Aorta (tissue), 5 donors: ENCODE results near the gene LRMDA. TPM values are rescaled to one million over a fixed set of nuclear protein-coding genes. Genes with fewer than 3 reads are reported as not detected.
A peak's percentile ranks its signal among the peaks of the same experiment; 100 is the strongest.

Experiments used
- ATAC-seq: fragments of 200-7000 bp; cut with Tn5 transposase; one replicate; pipeline ENCODE4 v1.9.1; 2022; ENCODE audit warnings: moderate library complexity; ENCODE audit not compliant: low FRiP score
- DNase-seq, 2 donors: peaks; one replicate each; pipeline ENCODE4 v3.0.0-alpha.2; 2020
- H3K27ac ChIP-seq, 2 donors: one replicate each; pipeline ENCODE4 v1.5.1; 2013; ENCODE audit warnings: low read length in 2 of 2, mild to moderate bottlenecking in 2 of 2, moderate library complexity in 2 of 2, control low read depth in 1 of 2, inconsistent platforms in 1 of 2, low read depth in 1 of 2
- H3K27me3 ChIP-seq, 2 donors: one replicate each; pipeline ENCODE4 v1.6.1; 2013; ENCODE audit warnings: control low read depth in 1 of 2, low read length in 1 of 2, mild to moderate bottlenecking in 1 of 2, moderate library complexity in 1 of 2; ENCODE audit not compliant: insufficient read depth in 2 of 2, control insufficient read depth in 1 of 2
- H3K36me3 ChIP-seq, 2 donors: one replicate each; pipeline ENCODE4 v1.6.1; 2013; ENCODE audit warnings: control low read depth in 1 of 2, low read length in 1 of 2, mild to moderate bottlenecking in 1 of 2; ENCODE audit not compliant: insufficient read depth in 2 of 2, control insufficient read depth in 1 of 2
- H3K4me1 ChIP-seq, 2 donors: one replicate each; pipeline ENCODE4 v1.6.1; 2013; ENCODE audit warnings: low read length in 2 of 2, control low read depth in 1 of 2, mild to moderate bottlenecking in 1 of 2, moderate library complexity in 1 of 2; ENCODE audit not compliant: insufficient read depth in 2 of 2, control insufficient read depth in 1 of 2
- H3K4me3 ChIP-seq, 2 donors: one replicate each; pipeline ENCODE4 v1.5.1; 2013; ENCODE audit warnings: low read length in 2 of 2, control low read depth in 1 of 2, mild to moderate bottlenecking in 1 of 2
- H3K9me3 ChIP-seq: one replicate; pipeline ENCODE4 v1.6.1; 2013; ENCODE audit warnings: mild to moderate bottlenecking, low read length; ENCODE audit not compliant: control insufficient read depth
- WGBS, 2 donors: extraction: QIAGEN DNeasy Blood & Tissue Kit; methylation state at CpG; one replicate each; pipeline ENCODE4 v1.1.7; 2013; 5-methylcytosine and 5-hydroxymethylcytosine counted together
- intact Hi-C, 2 donors: fragments of 100-400 bp; cut with DNase I; formaldehyde crosslinking; loops; one replicate each; pipeline versions ENCODE4 v1.14.2 to v1.15.0; 2022
- long read RNA-seq, 2 donors: library from polyadenylated mRNA; unstranded; transcript quantifications; one replicate each; pipeline ENCODE4 v2.0.0, GENCODE V29; 2020 to 2021
- polyA plus RNA-seq, 2 donors: library from polyadenylated mRNA; stranded (reverse); fragments of 200-250 nt; gene quantifications; one replicate each; pipeline ENCODE4 v1.2.3, GENCODE V29; 2013
- total RNA-seq, 2 donors: library from RNA; stranded (reverse); fragmentation: NEBNext Ultra II Directional; extraction: Animal tissue kit (Norgen Biotek cat#: 25700); gene quantifications; one replicate each; pipeline ENCODE4 v1.2.1, GENCODE V29; 2021
- donor health status: healthy with polysubstance abuse.
- donor health status: Bipolar disorder and iron deficiency.
- donor health status: DM: no; HTN: no; CAD: no.
- donor health status: DM: no; HTN: no; CAD: no.
- donor health status: DM: yes; HTN: yes; CAD: no.

LRMDA gene
- total RNA-seq (10 to 100 TPM; 17.9 to 25.7 TPM), polyA plus RNA-seq (10 to 100 TPM in 1 of 2 donors, 1 to 10 TPM in 1; 7.4 to 11.5 TPM)
- long read RNA-seq, donor 1, partial matches to known transcripts, result 8 of 38 reads
- long read RNA-seq, donor 1, other reads (novel, unspliced or antisense), result 30 of 38 reads
- long read RNA-seq, donor 2, partial matches to known transcripts, result 0 of 52 reads
- long read RNA-seq, donor 2, other reads (novel, unspliced or antisense), result 52 of 52 reads

GRCh38 chr10:75431180-75432111, at the start of gene LRMDA:
Gene LRMDA (plus strand): TSS chr10:75431624.
- WGBS, 2 donors, result 6 to 10% methylated on average over 61 to 82 of the region's 82 CpGs
- H3K27me3 ChIP-seq, result no peaks in the 10 kb centered on the region
- H3K36me3 ChIP-seq, result no peaks in the 10 kb centered on the region
- no peaks in the 10 kb centered on the region for H3K4me1 ChIP-seq
- no peak within 1 kb of the TSS for H3K27ac ChIP-seq
- H3K4me3 ChIP-seq, result peak within 1 kb of the TSS; percentile 20 to 60
- DNase-seq, result peak; percentile 74 to 82
- intact Hi-C loops, result no loop called here
- ATAC-seq, result peak; percentile 60
- H3K9me3 ChIP-seq, result no peaks in the 10 kb centered on the region

DNA sequence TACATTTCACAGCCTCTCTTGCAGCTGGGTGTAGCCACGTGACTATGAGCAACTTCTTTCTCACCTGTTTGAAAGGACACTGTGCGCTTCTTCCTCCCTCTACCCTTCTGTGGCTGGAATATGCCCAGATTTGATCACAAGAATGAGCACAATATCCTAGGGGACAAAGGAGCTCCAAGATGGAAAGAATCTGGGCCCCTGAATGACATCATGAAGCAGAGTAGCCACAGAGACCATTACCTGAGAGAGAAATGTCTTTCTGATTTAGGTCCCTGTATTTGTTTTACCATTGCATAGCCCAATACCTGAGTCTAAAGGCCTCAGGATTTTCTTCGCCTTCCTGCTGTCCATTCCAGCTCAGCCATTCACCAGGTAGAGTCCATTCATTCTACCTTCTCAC, 45.3 kb upstream of the LRMDA start:
- Histone ChIP-seq H3K27ac (no peak overlapping the region), H3K9me3 (peaks cover 4% of the 10 kb centered on the region), H3K36me3 (peaks cover 0 to 2% of the 10 kb centered on the region in 2 donors), H3K27me3 (no peaks in the 10 kb centered on the region), H3K4me1 (no peaks in the 10 kb centered on the region), H3K4me3 (no peak overlapping the region)
- DNase-seq, result no peak
- WGBS, 2 donors, result 99 to 100% methylated on average over 3 of the region's 3 CpGs
- ATAC-seq, result no peak
- intact Hi-C loops, result no loop called here

GRCh38 chr10:75388082-75388481, 43.3 kb upstream of the LRMDA start:
- WGBS, 2 donors, result 99% methylated on average over 3 of the region's 3 CpGs
- Histone ChIP-seq H3K36me3 (peaks cover 0 to 2% of the 10 kb centered on the region in 2 donors), H3K4me3 (no peak overlapping the region), H3K27ac (no peak overlapping the region), H3K27me3 (no peaks in the 10 kb centered on the region), H3K4me1 (no peaks in the 10 kb centered on the region), H3K9me3 (peaks cover 4% of the 10 kb centered on the region)
- no peak for ATAC-seq
- intact Hi-C loops, result no loop called here
- no peak for DNase-seq

DNA sequence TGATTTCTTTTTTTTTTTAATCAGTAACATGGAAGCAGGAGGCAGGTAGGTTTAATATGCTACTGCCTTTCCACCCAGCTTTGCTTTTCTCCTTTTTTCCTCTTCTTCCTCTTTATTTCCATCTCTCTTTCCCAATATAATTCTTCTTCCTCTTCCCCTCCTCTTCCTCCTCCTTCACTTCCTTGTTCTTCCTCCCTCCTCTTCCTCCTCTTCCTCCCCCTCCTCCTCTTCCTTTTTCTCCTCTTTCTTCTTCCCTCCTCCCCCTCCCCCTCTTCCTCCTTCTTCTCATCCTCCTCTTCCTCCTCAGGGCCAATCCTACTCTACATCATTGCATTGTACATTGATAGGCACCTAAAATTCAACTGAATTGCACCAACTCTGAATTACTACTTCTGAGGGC, 41.2 kb upstream of the LRMDA start:
- DNase-seq (no peak), ATAC-seq (no peak)
- peaks cover 4% of the 10 kb centered on the region for H3K9me3 ChIP-seq
- no peak overlapping the region for H3K4me3 ChIP-seq
- H3K27me3 ChIP-seq, result no peaks in the 10 kb centered on the region
- no peaks in the 10 kb centered on the region for H3K4me1 ChIP-seq
- H3K36me3 ChIP-seq, result peaks cover 0 to 2% of the 10 kb centered on the region in 2 donors
- no peak overlapping the region for H3K27ac ChIP-seq
- intact Hi-C loops, result loop anchor here in 1 of 2 donors (10.0 kb wide), 1 partner anchor 1155 kb away; no protein-coding TSS in a partner anchor

DNA sequence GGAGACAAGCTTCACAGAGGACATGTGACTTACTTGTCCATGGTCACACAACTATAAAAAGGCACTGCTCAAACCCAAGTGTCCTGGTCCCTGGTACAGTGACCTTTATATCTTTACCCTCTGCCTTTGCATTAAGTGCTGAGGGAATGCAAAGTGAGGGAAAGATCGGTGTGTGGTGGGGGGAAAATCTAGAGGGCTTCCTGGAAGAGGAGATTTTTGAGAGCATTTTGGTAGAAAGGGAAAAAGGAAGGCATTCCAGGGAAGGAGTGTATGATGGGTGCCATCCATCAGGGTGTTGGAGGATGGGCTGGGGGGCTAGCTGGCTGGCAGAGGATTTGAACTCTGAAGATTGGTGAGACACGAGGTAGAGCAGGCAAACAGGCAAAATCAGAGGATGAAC, 39.2 kb upstream of the LRMDA start:
- Histone ChIP-seq H3K4me3 (no peak overlapping the region), H3K9me3 (no peaks in the 10 kb centered on the region), H3K4me1 (no peaks in the 10 kb centered on the region), H3K36me3 (no peaks in the 10 kb centered on the region), H3K27me3 (no peaks in the 10 kb centered on the region), H3K27ac (no peak overlapping the region)
- DNase-seq (no peak), ATAC-seq (no peak)
- WGBS, 2 donors, result 94 to 95% methylated on average over 2 of the region's 2 CpGs
- intact Hi-C loops, result loop anchor here in 1 of 2 donors (10.0 kb wide), 1 partner anchor 1153 kb away; no protein-coding TSS in a partner anchor

DNA sequence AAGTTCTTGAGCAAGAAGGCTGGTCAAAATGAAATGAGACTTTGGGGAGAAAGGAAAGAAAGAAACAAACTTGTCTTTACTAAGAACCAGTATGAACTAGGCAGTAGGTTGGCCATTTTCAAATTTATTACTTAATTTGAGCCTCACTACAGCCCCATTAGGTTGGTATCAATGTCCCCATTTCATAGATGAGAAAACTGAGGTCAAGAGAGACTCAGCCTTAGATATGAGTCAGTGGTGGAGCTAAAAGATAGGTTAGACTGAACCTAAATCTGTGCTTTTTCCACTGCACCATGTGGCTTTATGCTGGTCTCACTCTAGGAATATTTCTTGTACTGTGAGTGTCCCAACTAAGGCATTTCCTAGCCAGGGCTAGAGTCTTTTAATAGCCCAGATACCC, 38.7 kb upstream of the LRMDA start:
- H3K4me3 ChIP-seq, result no peak overlapping the region
- no peaks in the 10 kb centered on the region for H3K27me3 ChIP-seq
- DNase-seq (no peak), ATAC-seq (no peak)
- H3K4me1 ChIP-seq, result no peaks in the 10 kb centered on the region
- intact Hi-C loops, result loop anchor here in 1 of 2 donors (10.0 kb wide), 1 partner anchor 1152 kb away; no protein-coding TSS in a partner anchor
- no peak overlapping the region for H3K27ac ChIP-seq
- no peaks in the 10 kb centered on the region for H3K36me3 ChIP-seq
- no peaks in the 10 kb centered on the region for H3K9me3 ChIP-seq

GRCh38 chr10:75394221-75394620, 37.2 kb upstream of the LRMDA start:
- ATAC-seq, result no peak
- WGBS, 2 donors, result 81 to 82% methylated on average over 7 of the region's 7 CpGs
- Histone ChIP-seq H3K4me3 (no peak overlapping the region), H3K36me3 (no peaks in the 10 kb centered on the region), H3K27ac (no peak overlapping the region), H3K9me3 (no peaks in the 10 kb centered on the region), H3K27me3 (no peaks in the 10 kb centered on the region), H3K4me1 (no peaks in the 10 kb centered on the region)
- no peak for DNase-seq
- intact Hi-C loops, result loop anchor here in 1 of 2 donors (10.0 kb wide), 1 partner anchor 1151 kb away; no protein-coding TSS in a partner anchor

DNA sequence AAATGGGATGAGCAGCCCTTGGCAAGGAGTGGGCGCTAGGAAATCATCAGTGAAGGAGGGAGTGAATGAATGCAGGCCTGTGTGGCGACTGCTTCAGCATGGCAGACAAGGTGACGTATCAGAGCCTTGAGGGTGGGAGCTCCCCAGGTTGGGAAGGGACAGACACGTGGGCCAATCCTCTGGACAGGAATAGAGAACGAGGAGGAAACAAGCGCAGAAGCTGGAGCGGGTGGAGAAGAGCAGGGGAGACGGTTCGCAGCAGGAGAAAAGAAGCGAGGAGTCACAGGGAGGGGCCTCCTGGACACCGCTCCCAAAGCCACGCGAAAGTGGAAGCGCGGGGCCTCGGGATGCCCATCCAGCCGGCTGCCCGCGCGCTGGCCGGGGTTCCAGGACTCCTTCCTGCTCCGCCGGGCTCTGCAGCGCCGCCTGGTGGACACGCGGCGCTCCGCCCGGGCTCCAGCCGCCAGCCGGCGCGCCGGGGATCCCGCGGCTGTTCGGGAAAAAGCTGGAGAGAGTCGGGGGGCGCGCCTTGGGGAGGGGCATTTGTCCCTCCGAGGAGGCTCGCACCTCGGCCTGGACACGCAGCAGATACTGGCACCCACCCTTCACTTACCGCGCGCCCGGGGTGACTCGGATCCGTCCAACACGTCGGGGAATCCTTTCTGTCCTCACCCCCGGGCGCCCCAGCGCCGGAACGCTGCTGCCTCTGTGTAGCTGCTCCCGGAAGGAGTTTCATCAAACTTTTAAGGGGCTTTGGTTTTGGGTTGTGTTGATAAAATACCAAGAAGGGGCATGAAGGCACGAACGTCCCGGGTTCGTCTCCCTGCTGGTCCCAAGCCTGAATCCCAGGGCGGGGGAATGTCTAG, 36.1 kb upstream of the LRMDA start:
- intact Hi-C loops, result loop anchor here (5.0 to 10.0 kb wide), 5 partner anchors 98 to 1152 kb away; no protein-coding TSS in a partner anchor
- Histone ChIP-seq H3K36me3 (no peaks in the 10 kb centered on the region), H3K4me1 (no peaks in the 10 kb centered on the region), H3K27ac (peak overlapping the region in 1 of 2 donors; percentile 25), H3K9me3 (no peaks in the 10 kb centered on the region), H3K4me3 (no peak overlapping the region), H3K27me3 (no peaks in the 10 kb centered on the region)
- ATAC-seq (peak; percentile 64), DNase-seq (peak; percentile 68 to 88)
- 44 to 56% methylated on average over 61 to 64 of the region's 64 CpGs for WGBS, 2 donors
